ENCODE results near the gene FBXL7. TPM values are rescaled to one million over a fixed set of nuclear protein-coding genes. Genes with fewer than 3 reads are reported as not detected.

Gene FBXL7
- total and polyA plus RNA-seq, 2 experiments from 2014 or later, result 4.5 to 15.2 TPM

DNA sequence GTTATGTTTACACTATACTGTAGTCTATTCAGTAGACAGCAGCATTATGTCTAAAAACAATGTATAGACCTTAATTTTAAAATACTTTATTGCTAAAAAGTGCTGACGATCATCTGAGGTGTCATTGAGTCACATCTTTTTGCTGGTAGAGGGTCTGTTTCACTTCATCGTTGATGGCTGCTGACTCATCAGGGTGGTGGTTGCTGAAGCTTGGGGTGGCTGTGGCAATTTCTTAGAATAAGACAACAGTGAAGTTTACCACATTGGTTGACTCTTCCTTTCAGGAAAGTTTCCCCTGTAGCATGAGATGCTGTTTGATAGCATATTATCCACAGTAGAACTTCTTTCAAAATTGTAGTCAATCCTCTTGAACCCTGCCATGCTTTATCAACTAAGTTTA lies 150.3 kb downstream of the FBXL7 start:
- ATAC-seq, result no peak

More for the DNA sequence above, 150.3 kb downstream of the FBXL7 start:
- H3F3A ChIP-seq (replicated peaks; ENCODE audit: low read depth), result no peaks in the 10 kb centered on the region
- Mint-ChIP-seq H3K4me3 (no peak overlapping the region), H3K36me3 (ENCODE audit: low read depth) (peaks cover 3% of the 10 kb centered on the region; the same call in 1 of the 3 replicates), H3K4me1 (peaks cover 33% of the 10 kb centered on the region), H3K27ac (no peak overlapping the region), H3K27me3 (ENCODE audit: insufficient read depth, low read depth, poor library complexity) (no peaks in the 10 kb centered on the region), H3K9me3 (peaks cover 8% of the 10 kb centered on the region; the same call in 1 of the 3 replicates)
- H3K36me3 ChIP-seq (ENCODE audit: insufficient read depth), result no peaks in the 10 kb centered on the region
- no peaks in the 10 kb centered on the region for H4K20me1 ChIP-seq (replicated peaks; ENCODE audit: insufficient read depth)
- H3K79me2 ChIP-seq (replicated peaks; ENCODE audit: insufficient read depth), result peaks cover 27% of the 10 kb centered on the region
- TF ChIP-seq JUNB (IDR thresholded peaks at IDR 0.05; ENCODE audit: unreplicated experiment), result no peak
- TF ChIP-seq EZH2 (IDR thresholded peaks at IDR 0.05; ENCODE audit: low read depth, unreplicated experiment), result no peak
- no peak for TF ChIP-seq EZH2phosphoT487 (IDR thresholded peaks at IDR 0.05; ENCODE audit: unreplicated experiment)
- no peak for TF ChIP-seq ZNF114 (CRISPR knock-in tag; IDR thresholded peaks at IDR 0.05)
- no peak for TF ChIP-seq POLR2AphosphoS5 (IDR thresholded peaks at IDR 0.05; ENCODE audit: low read depth)
- TF ChIP-seq NANOG (IDR thresholded peaks at IDR 0.05; ENCODE audit: borderline replicate concordance), result no peak
- TF ChIP-seq ZNF462 (CRISPR knock-in tag; IDR thresholded peaks at IDR 0.05), result no peak
- TF ChIP-seq STAT1 (IDR thresholded peaks at IDR 0.05; ENCODE audit: unreplicated experiment), result no peak
- no peaks in the 10 kb centered on the region for H3K9me2 ChIP-seq (ENCODE audit: insufficient read depth)
- no peak for DNase-seq (ENCODE audit: low spot score)
- H3K27me3 ChIP-seq (ENCODE audit: insufficient read depth), result no peaks in the 10 kb centered on the region
- no peak overlapping the region for H2AFZ ChIP-seq
- no peak overlapping the region for H3K27ac ChIP-seq (ENCODE audit: low read depth)
- no peak overlapping the region for H3K4me3 ChIP-seq
- peaks cover 27% of the 10 kb centered on the region for H3K4me1 ChIP-seq (ENCODE audit: insufficient read depth)
- H3K4me2 ChIP-seq, result no peak overlapping the region
